ENCODE results near the gene OIP5. TPM values are rescaled to one million over a fixed set of nuclear protein-coding genes. Genes with fewer than 3 reads are reported as not detected.

Gene OIP5
- total and polyA plus RNA-seq, 2 of the 13 experiments (the other 11 are each of a cell fraction or from before 2014, with no cell fraction given) = 10.7 to 38.0 TPM

GRCh38 chr15:41283653-41284426 is 48.6 kb downstream of the OIP5 start (continued):
- TF ChIP-seq CREB3 (CRISPR knock-in tag; IDR thresholded peaks at IDR 0.05) = peak; percentile 69; the same call in 1 of the 2 replicates
- peak; percentile 64 for TF ChIP-seq RAD51 (IDR thresholded peaks at IDR 0.05; ENCODE audit: borderline replicate concordance)
- peak; percentile 88 for TF ChIP-seq MXD1 (CRISPR knock-in tag; IDR thresholded peaks at IDR 0.05)
- TF ChIP-seq MED13 (CRISPR knock-in tag; IDR thresholded peaks at IDR 0.05) = 0 out of 2 replicates have a peak, but pooled peaks have one; percentile 56
- peak; percentile 27; the same call in 1 of the 2 replicates for TF ChIP-seq AKAP8 (CRISPR knock-in tag; IDR thresholded peaks at IDR 0.05)
- TF ChIP-seq XBP1 (CRISPR knock-in tag; IDR thresholded peaks at IDR 0.05) = no peak
- peak; percentile 80; the same call in 1 of the 2 replicates for TF ChIP-seq HES4 (CRISPR knock-in tag; IDR thresholded peaks at IDR 0.05; ENCODE audit: borderline replicate concordance)
- TF ChIP-seq TCF12 (IDR thresholded peaks at IDR 0.05) = no peak
- TF ChIP-seq TCF12 (CRISPR knock-in tag; IDR thresholded peaks at IDR 0.05) = 0 out of 2 replicates have a peak, but pooled peaks have one; percentile 38
- TF ChIP-seq ZBTB46 (CRISPR knock-in tag; IDR thresholded peaks at IDR 0.05; ENCODE audit: borderline replicate concordance) = no peak
- no peak for TF ChIP-seq ZBTB8A (CRISPR knock-in tag; IDR thresholded peaks at IDR 0.05; ENCODE audit: borderline replicate concordance, low read depth)
- no peak for TF ChIP-seq ZBTB4 (CRISPR knock-in tag; IDR thresholded peaks at IDR 0.05; ENCODE audit: borderline replicate concordance)
- peak; percentile 55 for TF ChIP-seq ZSCAN21 (CRISPR knock-in tag; IDR thresholded peaks at IDR 0.05; ENCODE audit: borderline replicate concordance)
- TF ChIP-seq ZNF839 (CRISPR knock-in tag; IDR thresholded peaks at IDR 0.05; ENCODE audit: borderline replicate concordance) = no peak
- TF ChIP-seq DRAP1 (CRISPR knock-in tag; IDR thresholded peaks at IDR 0.05) = peak; percentile 75
- no peak for TF ChIP-seq GLMP (CRISPR knock-in tag; IDR thresholded peaks at IDR 0.05; ENCODE audit: borderline replicate concordance)
- TF ChIP-seq SMAD9 (CRISPR knock-in tag; IDR thresholded peaks at IDR 0.05) = peak; percentile 52; the same call in 1 of the 2 replicates
- peak; percentile 80; the same call in 1 of the 2 replicates for TF ChIP-seq ZNF709 (CRISPR knock-in tag; IDR thresholded peaks at IDR 0.05)
- no peak for TF ChIP-seq STAG1 (CRISPR knock-in tag; IDR thresholded peaks at IDR 0.05)
- TF ChIP-seq ZNF605 (CRISPR knock-in tag; IDR thresholded peaks at IDR 0.05) = no peak; the same call in 1 of the 2 replicates
- TF ChIP-seq NFYC (CRISPR knock-in tag; IDR thresholded peaks at IDR 0.05) = peak; percentile 100
